Measurements from ENCODE around the gene STC2.
"Not testable (repeated sequence)": the region's sequence is repeated elsewhere in the genome, so short reads cannot be mapped to it uniquely, and the experiment has no call there.

STC2 gene

DNA sequence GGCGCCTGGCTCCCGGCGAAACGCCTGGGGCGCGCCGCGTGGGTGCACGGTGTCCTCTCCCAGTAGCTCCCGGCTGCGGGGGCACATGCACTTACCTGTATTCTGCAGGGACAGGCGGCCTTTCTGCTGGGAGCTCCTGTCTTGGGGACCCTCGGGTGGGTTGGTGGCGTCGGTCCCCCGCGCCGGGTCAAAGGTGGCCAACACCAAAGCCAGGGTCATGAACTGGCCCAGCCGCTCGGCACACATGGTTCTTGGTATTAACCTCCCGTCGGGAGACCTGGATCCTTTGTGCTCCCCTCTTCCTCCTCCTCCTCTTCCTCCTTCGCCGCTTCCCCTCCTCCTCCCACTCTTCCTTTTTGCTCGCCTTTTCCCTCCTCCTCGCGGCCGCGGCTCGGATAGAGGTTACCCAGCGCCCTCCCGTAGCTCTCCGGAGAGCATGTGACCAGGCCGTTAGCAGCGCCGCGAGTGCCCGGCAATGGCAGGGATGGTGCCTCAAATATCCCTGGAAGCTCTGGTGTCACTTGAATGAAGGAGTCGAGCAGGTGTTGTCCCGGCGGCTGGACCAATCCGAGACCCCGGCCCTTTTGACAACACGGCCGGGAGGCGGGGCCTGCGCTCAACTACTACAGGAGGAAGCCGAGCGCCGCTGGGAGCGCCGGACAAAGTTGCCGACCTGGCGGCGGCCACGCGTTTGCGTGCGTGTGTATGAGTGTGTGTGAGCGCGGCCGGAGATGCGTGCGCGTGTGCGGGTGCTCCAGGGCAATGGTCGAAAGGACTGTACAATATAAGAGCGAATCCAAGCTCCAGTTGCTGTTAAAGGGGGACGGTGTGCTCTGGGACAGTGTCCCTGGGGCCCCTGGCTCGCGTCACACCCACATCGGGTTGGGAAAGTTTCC lies at the start of gene STC2:
STC2 (minus strand) TSS at position 467 of the 896 bp plus-strand sequence; CDS start at position 246, 221 bp downstream.
- DNase-seq: peak; percentile 66

GRCh38 chr5:173371400-173371799 lies 43.2 kb upstream of the STC2 start:
- DNase-seq: no peak

DNA sequence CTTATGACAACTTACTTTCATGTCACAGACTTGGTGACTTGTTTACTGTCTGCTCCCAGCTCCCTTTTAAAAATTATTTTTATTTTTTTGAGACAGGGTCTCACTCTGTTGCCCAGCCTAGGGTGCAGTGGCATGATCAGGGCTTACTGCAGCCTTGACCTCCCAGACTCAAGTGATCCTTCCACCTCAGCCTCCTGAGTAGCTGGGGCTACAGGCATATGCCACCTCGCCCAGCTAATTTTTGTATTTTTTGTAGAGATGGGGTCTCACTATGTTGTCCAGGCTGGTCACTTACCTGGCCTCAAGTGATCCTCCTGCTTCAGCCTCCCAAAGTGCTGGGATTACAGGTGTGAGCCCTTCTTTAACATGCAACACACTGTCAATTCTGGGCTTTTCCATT lies 35.2 kb upstream of the STC2 start:
- not testable (repeated sequence) for DNase-seq

DNA sequence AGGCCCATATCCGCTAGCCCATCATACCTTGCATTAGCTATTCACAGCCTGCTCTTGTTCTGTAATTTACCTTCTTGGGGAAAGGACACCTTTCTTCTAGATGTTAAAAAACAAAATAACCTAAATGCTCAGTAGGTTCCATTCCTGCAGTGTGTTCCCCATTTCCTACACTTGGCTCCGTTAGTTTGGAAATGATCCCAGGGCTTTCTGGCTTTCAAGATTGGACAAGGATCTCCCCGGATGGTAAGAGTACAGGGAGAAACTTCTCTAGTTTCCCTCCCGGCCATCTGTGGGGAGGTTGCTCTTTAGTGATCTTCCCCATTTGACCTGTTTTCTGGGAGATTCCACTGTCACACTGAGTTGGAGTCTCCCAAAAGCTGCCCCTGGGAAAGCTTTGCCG lies 27.3 kb upstream of the STC2 start:
- no peak for DNase-seq

- DNase-seq: no peak
These were observed 26.4 kb upstream of the STC2 start for GRCh38 chr5:173354645-173355044.

GRCh38 chr5:173352366-173353349 lies 24.4 kb upstream of the STC2 start:
- DNase-seq: no peak

- DNase-seq: no peak
These were observed 14.9 kb upstream of the STC2 start for GRCh38 chr5:173342813-173343755.

- no peak for DNase-seq
These were observed 13.8 kb upstream of the STC2 start for GRCh38 chr5:173341961-173342430.

GRCh38 chr5:173340984-173341383 lies 12.8 kb upstream of the STC2 start:
- DNase-seq: no peak

- DNase-seq: no peak
These were observed 12.2 kb upstream of the STC2 start for GRCh38 chr5:173340451-173340850.

DNA sequence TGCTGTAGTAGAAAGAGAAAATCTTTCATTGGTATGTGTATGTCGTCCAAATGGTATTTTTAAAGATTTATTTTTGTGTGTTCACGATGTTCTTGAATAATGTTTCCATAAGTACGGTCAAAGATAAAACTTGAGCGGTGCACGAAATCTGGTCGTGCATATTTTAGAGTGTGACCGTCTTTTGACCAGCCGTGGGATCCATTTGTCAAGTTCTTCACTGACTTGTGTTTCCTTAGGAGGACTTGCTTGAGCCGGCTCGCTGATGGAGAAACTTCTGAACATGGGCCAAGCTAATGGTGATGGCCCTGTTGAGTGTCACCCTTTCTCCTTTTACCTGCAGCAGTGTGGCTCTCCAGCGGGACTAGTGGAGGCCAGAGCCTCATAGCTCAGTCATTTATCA lies 11.1 kb upstream of the STC2 start:
- DNase-seq: no peak

- no peak for DNase-seq
These were observed 10.3 kb upstream of the STC2 start for GRCh38 chr5:173338380-173339015.

- DNase-seq: no peak
These were observed 6.6 kb upstream of the STC2 start for GRCh38 chr5:173334808-173335207.

DNA sequence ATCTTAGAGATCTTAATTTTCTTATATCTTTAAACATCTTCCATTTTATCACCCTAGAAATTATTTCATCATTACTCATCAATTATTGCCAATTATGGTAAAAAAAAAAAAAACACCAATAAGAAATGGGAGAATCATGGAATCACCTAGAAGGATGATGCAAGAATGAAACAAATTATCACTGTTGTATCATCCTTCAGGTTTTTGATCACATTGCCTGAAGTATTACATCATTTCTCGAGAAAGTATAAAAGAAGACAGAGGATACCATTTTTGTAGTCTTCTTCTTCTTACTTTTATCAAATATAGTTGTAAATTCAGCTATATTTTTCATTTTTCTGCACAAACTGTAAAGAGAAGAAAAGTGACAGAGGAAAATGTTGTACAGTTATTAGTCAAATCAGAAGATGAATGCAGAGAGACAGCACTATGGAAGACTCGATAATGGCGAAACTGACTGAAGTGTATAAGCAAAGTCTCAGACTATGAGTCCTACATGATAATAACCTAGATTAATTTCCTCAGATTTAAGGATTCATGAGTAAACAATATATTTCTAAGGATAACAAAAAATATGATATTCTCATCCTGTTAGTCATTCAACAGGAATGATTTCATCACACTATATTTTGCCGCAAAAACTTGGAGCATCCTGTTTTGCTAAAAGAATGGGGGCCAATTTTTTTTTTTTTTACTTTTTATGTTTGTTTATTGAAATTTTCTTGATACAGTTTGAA lies 5.9 kb upstream of the STC2 start:
- no peak for DNase-seq

- DNase-seq: peak; percentile 34
These were observed 3.8 kb upstream of the STC2 start for GRCh38 chr5:173331956-173332479.

DNA sequence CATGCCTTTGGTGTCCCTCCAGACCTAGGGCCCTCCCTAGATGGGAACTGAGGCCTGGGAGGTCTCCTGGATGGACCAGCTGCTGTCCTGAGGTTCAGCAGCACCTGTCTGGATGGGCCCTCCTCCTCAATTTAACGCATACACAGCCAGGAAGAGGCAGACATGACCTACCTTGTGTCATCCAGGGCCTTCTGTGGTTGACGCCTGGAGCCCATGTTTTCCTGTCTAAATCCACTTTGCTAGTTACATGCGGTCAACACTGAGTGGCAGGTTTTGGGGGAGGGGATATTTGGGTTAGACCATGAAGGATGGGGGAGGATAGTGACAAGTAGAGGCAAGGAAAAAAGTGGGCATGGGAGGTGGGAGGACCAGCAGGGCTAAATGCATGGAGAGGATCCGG lies 3.1 kb upstream of the STC2 start:
- no peak for DNase-seq

- no peak for DNase-seq
These were observed 2.4 kb upstream of the STC2 start for GRCh38 chr5:173330338-173331206.

GRCh38 chr5:173329491-173330337 lies 1.5 kb upstream of the STC2 start:
- peak; percentile 12 for DNase-seq

All from NCI-H524 treated with DMSO at 0.1 percent for 48 hours (cell line).